Mammary epithelial cell (primary cell): ENCODE results near the gene CDK17.

Experiments
- EZH2 ChIP-seq: IDR thresholded peaks from 2 replicates; pipeline ENCODE4 v1.6.1; 2012; ENCODE audit warnings: low read length, inconsistent platforms, borderline replicate concordance
- TF ChIP-seq, protein P1 (sequence below), 2 donors: IDR thresholded peaks in 1 of 2; conservative IDR thresholded peaks in 1 of 2; 2 replicates each; pipeline ENCODE4 v1.5.1; 2011 to 2012; ENCODE audit warnings: inconsistent platforms in 2 of 2, low read length in 2 of 2, mild to moderate bottlenecking in 2 of 2, control low read depth in 1 of 2, low read depth in 1 of 2; ENCODE audit not compliant: insufficient read depth in 1 of 2; ENCODE audit errors: extremely low read depth in 1 of 2

GRCh38 chr12:96425951-96426350 is 25.7 kb upstream of the CDK17 start:
- TF ChIP-seq, protein P1, sequence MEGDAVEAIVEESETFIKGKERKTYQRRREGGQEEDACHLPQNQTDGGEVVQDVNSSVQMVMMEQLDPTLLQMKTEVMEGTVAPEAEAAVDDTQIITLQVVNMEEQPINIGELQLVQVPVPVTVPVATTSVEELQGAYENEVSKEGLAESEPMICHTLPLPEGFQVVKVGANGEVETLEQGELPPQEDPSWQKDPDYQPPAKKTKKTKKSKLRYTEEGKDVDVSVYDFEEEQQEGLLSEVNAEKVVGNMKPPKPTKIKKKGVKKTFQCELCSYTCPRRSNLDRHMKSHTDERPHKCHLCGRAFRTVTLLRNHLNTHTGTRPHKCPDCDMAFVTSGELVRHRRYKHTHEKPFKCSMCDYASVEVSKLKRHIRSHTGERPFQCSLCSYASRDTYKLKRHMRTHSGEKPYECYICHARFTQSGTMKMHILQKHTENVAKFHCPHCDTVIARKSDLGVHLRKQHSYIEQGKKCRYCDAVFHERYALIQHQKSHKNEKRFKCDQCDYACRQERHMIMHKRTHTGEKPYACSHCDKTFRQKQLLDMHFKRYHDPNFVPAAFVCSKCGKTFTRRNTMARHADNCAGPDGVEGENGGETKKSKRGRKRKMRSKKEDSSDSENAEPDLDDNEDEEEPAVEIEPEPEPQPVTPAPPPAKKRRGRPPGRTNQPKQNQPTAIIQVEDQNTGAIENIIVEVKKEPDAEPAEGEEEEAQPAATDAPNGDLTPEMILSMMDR (conservative IDR thresholded peaks at IDR 0.05 in 1 of 2, IDR thresholded peaks at IDR 0.05 in 1 of 2; ENCODE audit: extremely low read depth in 1 of 2, insufficient read depth in 1 of 2, low read depth in 1 of 2, low read length in 2 of 2): no peak
- no peak for TF ChIP-seq EZH2
